Stimulated activated CD8-positive, alpha-beta memory T cell treated with anti-CD3 and anti-CD28 coated beads, Interleukin-15, amount 100 ng/mL, for 1 hour (primary cell): ENCODE data around the gene CCDC34.
"Not testable (repeated sequence)": the region's sequence is repeated elsewhere in the genome, so short reads cannot be mapped to it uniquely, and the experiment has no call there.

Experiments
- DNase-seq: peaks from one replicate; pipeline ENCODE4 v3.0.0-alpha.2; 2020; ENCODE audit warnings: low read depth

CCDC34 gene

DNA sequence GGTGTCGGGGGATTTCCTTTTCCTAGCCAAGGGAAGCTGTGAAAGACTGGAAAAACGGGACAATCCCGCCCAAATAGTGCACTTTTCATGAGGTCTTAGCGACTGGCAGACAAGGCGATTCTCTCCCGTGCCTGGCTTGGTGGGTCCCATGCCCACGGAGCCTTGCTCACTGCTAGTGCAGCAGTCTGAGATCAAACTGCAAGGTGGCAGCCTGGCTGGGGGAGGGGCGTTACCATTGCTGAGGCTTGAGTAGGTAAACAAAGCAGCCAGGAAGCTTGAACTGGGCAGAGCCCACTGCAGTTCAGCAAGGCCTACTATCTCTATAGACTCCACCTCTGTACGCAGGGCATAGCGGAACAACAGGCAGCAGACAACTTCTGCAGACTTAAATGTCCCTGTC, 41.7 kb downstream of the CCDC34 start:
- not testable (repeated sequence) for DNase-seq

DNA sequence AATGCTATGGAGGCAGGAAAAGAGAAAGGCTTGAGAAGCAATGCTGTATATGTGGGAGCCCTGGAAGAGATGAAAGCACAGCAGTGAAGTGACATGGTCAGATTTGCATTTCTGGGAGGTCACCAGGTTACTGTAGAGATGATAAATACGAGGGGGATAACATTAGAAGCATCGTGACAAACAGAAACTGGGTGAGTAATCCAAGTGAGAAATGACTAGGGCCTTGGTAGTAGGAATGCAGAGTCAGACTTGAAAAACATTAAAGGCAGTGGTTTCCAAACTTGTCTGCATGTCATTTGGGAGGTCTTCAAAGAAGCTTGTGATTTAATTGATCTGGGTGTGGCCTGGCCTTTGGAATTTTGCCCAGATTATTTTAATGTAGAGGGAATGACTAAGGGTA, 43.9 kb downstream of the CCDC34 start:
- no peak for DNase-seq

DNA sequence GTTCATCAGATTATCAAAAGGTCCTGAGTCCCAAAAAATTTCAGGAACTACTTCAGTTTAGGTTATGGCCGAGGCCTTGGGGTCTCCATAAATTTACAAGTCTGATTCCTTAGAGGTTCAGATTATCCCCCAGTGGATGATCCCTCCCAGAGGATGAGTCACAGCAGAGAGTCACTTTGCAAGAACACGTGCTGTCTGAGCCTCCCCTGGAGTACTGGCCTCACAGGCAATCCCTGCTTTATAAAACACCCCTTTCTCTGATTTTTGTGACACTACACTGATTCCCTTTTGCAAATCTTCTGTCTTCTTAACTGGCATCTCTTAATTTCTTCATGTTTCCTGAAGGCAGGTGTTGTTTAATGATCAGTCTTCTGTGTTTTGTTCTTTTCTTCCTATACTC, 45.3 kb downstream of the CCDC34 start:
- no peak for DNase-seq

DNA sequence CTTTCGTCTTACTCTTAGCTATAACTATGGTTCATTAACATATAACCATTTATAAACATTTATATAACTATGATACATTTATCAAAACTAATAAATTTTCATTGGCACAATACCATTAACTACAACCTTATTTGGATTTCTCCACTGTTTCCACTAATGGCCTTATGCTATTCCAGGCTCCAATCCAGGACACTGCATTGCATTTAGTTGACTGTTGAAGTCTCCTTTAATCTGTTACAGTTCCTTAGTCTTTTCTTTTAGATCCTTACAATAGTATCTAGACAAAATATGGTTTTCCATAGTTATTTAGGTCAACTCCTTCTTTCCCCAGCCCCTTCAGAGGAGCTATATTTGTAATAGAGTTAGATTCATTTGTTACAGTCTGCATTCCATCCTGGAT, 47.2 kb downstream of the CCDC34 start:
- DNase-seq = no peak

DNA sequence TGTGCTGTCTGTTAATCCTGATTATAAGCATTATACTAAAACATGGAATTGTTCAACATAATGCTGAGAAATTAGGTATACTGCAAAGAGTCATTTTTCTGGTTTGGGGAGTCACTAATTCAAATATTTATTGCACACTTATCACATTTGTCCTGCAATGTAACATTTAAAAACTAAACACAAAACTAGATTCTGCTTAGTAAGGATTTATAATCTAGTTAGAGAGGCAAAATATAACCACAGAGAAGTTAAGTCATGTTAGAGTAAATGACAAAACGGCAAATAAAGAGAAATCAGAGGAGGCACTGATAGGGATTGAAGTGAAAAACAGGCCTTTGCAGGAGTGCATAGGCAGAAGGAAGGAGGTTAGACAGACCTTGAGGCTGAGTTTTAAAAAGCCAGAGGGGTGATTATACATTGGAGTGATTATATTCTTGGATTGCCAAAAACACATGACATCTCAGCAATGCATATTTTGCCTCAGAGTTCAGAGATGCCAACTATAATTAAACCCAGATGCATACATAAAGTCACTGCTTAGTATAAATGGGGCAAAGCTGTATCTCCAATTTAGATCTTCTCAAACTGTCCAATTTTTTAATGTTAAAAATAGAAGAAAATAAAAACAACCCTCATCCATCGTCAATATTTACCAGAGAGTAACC, 49.7 kb downstream of the CCDC34 start:
- no peak for DNase-seq

DNA sequence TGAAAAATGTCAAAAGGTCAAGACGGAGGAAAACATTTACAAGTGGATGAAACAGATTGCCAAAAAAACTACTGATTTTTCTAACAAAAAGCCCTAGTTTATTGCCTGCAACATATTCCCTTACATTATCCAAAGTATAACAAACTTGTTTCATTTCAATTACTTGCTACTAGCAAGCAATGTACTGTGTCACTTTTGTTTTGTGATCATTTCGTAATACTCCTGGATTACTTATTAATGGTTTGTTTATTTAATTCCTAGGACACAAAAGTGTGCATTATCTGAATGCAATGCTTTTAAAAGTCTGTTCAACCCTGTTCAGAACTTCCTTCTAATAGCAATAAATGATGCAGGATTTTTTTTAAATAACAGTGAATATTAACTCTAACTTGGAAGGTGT, 50.9 kb downstream of the CCDC34 start:
- DNase-seq = no peak

DNA sequence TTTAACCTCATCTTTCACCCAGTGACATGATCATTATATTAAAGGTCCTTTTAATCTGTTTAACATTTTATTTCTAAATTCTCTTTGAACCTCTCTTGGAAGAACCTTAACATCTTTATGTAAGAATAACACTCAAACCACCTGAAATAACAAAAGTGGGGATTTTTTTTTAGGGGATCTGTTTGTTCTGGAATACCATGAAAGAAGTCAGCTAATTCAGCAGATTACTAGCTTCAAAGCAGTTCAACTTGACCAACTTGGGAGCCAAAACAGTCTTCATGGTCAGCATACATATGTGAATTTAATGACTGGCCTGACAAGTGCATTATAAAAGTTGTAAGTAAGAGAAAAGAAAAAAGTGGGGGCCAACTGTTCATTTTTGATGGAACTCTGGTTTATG, 52.3 kb downstream of the CCDC34 start:
- DNase-seq = no peak

DNA sequence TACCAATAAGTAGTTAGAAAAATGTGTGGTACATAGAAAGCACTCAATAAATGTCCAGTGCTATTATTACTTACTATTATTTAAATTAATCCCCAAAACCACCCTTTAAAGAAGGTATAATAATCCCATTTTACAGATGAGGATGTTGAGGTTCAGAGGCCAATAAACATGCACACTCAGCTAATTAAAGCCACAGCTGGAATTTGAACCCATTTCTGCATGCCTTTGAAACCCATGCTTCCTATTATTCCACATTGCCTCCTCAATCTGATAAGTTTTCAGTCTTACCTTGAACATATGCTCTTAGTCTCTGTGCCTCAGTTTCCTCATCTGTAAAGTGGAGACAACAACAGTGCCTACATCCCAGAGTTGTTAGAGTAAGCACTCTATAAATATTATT, 52.8 kb downstream of the CCDC34 start:
- DNase-seq = no peak

DNA sequence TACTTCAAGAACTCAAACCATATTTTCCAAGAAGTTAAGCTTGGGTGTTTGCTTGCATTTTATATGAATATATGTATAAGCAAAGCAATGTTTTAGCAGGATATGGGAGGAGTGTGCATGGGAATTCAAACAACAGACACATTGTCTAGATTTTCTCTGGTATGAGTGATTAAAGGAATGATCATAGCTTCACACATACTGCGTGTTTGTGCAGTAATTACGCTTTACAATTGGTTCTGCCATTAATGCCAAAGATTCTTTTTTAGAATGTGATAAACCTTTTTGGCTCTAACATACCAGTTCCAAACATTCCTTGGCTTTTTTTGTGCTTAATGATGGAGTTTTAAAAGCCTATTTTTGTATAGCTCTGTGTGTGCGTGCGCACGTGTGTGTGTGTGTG, 54.0 kb downstream of the CCDC34 start:
- no peak for DNase-seq

DNA sequence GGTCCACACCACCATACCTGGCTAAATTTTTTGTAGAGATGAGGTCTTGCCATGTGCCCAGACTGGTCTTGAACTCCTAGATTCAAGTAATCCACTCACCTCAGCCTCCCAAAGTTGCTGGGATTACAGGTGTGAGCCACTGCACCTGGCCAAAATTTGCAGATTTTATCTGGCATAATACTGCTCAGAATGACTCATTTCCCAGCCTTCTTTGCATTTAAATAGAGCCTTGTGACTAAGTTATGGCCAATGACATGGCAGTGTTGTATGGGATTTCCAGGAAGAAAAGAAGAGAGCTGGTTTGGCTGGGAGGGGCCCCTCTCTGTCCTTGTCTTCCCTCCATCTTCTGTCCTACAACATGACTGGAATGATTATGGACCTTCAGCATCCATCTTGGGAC, 55.8 kb downstream of the CCDC34 start:
- DNase-seq = no peak

DNA sequence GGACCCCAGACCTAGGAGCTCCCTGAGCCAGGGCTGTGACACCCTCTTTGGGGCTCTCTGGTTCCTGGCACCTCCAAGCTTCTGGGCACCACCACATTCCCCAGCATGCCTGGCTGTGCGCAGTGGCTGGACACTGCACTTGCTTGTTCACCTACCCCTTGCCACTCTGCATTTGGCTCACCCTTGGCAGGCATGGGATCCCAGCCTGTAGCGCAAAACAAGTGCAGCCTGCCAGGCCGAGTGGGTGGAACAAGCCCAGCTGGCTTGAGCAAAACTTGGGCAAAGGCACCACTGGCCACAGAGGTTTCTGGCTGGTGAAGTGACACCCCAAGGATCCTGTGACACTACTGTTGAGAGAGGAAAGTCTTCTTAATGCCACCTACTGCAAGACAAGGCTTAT, 57.3 kb downstream of the CCDC34 start:
- no peak for DNase-seq

DNA sequence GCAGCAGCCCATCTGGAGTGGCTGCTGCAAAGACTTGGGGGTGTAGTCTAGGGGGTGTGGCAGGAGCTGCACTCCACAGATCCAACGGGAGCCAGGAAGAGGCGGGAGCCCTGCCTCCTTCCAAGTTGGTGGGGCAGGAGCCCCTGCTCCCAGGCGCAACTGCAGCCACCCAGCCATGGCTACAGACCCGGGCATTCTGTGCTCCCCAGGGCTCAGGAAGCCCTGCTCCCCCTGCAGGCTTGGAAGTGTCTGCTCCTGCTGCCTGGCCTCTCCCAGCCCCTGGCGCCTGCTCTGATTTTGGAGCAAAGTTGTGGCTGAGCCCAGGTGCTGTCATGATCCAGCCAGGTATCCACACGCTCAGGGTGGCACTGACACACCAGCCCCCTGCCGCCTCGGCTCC, 58.5 kb downstream of the CCDC34 start:
- no peak for DNase-seq

DNA sequence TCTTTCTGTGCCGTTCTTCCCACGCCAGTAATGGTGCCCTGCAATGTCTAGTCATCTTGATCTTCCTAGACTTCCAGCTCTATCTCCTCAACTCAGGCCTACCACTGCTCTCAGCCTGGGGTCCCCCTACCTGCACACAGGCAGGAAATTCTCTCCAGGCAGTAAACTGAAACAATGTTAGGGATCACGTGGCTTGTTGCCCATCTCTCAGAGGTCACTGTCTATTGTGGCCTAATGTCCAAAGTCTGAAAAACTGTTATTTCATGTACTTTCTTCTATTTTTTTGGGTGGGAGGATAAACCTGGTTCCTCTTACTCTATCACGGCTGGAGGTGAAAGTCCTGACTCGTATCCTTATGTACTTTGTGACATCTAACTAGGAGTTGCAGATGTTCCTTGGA, 59.1 kb downstream of the CCDC34 start:
- no peak for DNase-seq

DNA sequence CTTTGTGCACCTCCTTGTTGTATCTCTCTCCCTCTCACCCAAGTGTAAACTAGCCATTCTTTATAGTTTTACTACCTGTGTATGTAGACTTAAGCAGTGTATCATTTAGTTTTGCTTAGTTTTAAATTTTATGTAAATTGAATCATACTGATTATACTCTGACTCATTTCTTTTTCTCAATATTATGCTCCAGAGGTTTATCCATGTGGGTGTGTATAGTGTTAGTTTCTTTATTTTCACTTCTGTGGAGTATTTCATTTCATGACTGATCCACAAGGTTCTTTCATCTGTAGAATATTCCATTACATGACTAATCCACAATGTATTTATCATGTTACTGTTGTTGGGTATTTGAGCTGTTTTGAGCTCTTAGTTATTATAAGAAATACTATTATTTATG, 62.0 kb downstream of the CCDC34 start:
- no peak for DNase-seq

DNA sequence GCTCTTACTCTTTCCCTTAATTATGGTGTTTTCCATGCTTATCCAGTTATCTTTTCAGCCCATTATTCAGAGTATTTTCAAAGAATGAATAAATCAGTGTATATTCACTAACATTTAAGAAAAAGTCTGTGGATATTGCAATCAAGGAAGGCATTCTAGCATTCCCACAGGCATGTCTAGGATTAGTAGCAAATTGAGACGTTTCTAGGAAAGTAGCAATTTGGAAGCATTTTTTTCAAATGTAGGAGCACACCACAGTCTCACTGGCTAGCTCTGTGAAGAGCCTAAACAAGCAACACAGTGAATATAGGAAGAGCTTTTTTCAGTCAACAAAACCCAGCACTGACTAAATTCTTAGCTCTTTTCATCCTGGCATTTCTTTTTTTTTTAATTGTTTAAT, 65.4 kb downstream of the CCDC34 start:
- no peak for DNase-seq

DNA sequence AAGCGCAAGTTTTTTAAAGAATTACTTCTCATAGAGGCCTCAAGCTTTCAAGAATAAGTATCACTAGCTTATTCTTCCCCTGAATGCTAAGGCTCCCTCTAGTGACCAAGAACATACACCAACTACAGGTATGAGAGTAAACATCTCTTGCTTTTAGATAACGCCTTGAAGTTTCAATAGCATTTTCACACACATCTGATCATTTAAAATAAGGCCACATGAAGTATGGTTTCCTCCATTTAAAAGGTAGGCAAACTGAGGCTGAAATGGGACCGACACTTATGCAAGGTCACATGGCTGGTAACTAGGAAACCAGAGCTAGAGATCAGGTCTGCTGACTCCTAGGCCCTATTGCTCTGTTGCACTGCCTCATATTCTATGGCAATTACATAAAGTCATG, 66.5 kb downstream of the CCDC34 start:
- DNase-seq = no peak

DNA sequence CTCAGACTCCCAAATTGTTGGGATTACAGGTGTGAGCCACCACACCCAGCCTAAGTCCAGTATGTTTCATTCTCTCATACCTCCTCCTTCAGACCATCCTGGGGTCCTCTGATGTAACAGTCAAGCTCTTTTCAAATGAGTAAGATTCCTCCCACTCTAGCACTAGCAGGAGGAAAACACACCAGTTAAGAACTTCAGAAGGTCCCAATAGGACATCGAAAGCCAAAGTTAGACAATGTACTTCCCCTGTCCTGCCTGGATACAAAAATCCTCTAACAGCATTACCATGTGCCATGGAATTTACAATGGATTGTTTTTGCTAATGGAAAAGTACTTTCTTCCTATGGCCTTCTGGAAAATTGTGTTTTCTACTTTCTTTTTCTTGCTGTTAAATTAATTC, 67.1 kb downstream of the CCDC34 start:
- DNase-seq = no peak

DNA sequence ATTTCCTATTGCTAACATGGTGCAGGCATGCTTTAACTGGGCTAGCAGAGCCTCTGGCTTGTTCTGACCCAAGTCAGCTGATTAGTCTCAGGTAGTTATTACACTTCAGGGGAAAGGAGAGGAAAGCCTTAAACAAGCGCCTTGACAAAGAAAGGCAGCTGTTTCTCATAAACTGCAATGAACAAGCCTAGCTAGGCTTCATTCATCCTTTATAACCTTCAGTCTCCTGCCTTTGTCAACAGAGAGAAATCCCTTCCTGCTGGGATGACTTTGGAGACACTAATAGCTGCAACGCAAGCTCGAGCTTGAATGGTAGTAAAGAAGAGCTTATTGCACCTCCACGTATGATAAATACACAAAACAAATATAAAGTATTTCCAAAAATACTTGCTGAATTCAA, 68.4 kb downstream of the CCDC34 start:
- DNase-seq = no peak

DNA sequence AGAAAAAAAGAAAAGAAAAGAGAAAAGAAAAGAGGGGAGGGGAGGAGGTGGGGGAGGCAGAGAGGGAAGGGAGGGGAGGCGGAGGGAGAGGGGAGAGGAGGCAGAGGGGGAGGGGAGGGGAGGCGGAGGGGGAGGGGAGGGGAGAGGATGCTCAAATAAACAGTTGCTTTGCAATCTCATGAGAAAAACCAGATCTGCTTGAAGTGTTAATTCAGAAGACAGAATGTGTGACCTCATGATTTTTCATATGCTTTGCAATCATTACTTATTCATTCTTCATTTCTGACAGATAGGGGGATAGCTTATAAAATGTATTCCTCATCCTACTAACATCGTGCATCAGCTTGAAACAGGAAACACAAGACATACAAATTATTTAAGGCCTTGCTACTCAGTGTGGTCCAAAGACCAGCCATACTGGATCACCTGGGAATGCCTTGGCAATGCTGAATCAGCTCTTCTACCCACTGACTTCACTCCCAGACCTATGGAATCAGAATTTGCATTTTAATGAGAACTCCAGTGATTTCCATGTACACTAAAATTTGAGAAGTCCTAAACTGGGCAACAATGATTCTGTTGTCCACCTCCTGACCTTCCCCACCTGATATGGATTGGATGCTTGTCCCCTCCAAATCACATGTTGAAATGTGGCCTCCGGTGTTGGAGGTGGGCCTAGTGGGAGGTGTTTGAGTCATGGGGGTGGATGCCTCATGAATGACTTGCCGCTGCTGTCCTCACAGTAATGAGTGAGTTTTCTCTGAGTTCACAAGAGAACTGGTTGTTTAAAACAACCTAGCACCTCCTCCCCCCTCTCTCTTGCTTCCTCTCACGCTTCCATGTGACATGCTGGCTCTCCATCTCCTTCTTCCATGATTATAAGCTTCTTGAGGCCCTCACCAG, 69.2 kb downstream of the CCDC34 start:
- no peak for DNase-seq

DNA sequence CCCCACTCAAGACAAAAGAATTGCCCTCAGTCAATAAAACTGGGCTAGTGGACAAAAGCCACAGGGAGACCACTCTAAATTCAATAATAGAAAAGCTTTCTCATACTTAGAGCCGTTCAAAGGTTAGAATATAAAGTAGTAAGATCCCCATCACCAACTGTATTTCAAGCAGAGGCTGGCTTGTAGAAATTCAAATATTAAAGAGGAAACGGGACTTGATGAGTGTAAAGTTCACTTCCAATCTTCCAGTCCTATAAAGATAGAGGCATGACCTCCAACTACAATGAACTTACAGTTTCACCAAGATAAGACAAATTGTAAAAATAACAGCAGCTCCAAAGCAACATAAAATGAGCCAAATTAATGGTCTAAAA, 70.4 kb downstream of the CCDC34 start:
- DNase-seq = no peak

DNA sequence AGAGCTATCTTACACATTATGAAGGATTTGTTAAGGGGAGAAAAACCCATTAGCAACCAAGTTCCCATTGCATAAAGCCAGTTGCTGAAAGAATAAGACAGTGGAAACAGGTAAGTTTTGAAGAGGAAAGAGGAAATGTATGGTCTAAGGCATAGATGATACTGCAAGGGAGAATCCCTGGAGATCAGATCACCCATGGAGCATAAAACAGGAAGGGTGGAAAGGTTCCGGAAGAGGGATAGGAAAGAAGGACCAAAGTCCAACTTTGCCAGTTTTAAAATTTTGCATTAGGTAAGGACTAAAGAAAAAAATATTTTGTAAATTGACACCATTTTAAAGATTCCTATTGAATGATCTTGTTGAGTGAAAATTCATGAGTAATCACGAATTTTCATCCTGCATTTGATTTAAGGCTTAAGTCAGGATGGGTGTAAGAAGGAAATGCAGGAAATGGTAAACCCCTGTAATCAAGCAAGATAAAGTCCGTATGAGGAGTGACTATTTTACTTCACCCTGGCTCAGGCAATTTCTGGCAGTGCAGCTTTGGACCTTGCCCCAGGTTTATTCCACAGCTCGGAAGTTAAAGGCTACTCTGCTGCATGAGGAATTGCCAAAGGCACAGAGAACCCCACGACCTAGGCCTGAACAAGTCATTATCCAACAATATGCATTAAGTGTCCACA, 70.9 kb downstream of the CCDC34 start:
- no peak for DNase-seq

DNA sequence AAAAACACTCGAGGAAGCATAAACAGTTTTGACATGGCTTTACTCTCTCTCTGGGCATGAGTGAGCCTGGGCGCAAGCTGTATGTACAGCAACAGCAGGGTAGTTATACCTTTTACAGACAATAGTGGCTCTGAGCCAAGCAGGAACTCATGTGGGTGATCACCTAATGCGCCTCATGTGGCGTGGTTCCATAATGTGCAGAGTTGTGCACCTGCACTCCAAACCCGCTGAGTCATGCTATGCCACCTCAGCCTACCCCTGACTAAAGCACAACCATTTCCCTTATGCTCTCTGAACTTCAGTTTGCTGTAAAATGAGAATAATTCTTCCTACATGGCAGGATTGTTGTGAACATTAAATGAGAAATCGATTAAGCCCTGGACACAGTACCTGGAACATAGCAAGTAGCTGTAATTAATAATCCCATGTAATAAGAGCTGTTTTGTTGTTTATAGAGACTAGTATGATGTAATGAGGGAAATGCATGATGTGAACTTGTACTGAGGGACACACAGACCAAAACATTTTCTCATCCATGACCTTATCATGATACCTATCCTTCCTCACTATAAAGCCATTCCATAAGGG, 71.6 kb downstream of the CCDC34 start:
- DNase-seq = no peak
